ENCODE data around the gene CLCN7.

The CLCN7 gene

GRCh38 chr16:1430759-1431496, 43.9 kb downstream of the CLCN7 start, which contains the start of gene PERCC1:
Gene PERCC1 (plus strand): TSS chr16:1431078. CDS start chr16:1432594, 1,516 bp downstream.
- no peak for DNase-seq

DNA sequence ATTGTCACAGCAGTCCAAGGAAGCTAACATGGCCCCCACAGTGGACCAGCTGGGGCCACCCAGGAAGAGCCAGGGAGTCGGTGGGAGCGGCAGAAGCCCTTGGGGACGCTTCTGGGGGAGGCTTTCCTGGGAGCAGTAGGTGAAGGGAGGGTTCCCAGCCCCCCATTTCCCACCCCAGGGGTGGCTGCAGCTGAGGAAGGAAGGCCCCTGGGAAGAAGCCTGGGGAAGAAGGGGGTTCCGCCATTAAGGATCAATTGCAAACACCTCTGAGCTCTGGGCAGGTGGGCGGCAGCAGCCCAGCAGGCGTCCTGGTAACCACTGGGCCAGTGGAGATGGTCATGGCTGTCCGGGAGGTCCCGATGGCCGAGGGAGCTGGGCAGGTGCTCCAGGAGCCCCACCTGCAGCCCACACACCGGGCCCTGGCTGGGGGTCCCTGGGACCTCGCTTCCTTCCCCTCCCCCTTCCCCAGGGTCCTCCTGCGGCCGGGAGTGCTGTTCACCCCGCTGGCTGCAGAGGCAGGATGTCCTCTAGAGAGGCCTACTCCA, 44.5 kb downstream of the CLCN7 start:
- no peak for DNase-seq

DNA sequence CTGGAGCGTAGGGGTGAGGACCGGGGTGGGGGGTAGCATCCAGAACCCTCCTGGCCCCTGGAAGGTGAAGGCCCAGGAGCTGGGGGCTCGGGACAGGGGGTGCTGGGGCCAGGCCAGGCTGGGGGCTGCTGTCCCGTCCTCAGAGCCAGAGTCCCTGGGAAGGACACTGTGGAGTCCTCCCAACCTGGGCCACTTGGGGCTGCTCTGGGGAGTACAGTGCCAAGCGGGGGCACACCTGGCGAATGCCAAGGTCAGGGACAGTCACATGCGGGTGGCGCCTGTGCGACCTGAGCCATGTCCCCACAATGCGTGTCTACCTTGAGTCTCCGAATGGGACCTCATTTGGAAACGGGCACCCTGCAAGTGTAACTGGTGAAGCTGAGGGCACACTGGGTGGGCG, 45.2 kb downstream of the CLCN7 start:
- no peak for DNase-seq

DNA sequence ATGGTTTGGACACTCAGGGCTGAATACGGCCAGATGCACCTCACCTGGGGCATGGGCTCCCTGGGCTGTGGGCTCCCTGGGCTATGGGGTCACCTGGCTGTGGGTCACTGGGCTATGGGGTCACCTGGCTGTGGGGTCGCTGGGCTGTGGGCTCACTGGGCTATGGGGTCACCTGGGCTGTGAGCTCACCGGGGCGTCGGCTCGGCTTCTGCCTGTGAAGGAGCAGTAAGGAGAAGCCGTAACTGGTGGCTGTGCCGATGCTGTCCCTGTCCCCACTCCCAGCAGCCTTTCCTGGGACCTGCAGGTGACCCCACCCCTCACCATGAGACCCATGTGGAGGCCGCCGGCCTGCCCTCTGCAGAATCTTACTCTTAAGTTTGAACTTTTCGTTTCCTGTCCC, 45.8 kb downstream of the CLCN7 start:
- DNase-seq, result no peak

- DNase-seq, result peak in 1 of 5 donors; percentile 15
Measured at GRCh38 chr16:1428511-1428910, 46.3 kb downstream of the CLCN7 start.

GRCh38 chr16:1427473-1428461, 47.1 kb downstream of the CLCN7 start:
- DNase-seq, result no peak

DNA sequence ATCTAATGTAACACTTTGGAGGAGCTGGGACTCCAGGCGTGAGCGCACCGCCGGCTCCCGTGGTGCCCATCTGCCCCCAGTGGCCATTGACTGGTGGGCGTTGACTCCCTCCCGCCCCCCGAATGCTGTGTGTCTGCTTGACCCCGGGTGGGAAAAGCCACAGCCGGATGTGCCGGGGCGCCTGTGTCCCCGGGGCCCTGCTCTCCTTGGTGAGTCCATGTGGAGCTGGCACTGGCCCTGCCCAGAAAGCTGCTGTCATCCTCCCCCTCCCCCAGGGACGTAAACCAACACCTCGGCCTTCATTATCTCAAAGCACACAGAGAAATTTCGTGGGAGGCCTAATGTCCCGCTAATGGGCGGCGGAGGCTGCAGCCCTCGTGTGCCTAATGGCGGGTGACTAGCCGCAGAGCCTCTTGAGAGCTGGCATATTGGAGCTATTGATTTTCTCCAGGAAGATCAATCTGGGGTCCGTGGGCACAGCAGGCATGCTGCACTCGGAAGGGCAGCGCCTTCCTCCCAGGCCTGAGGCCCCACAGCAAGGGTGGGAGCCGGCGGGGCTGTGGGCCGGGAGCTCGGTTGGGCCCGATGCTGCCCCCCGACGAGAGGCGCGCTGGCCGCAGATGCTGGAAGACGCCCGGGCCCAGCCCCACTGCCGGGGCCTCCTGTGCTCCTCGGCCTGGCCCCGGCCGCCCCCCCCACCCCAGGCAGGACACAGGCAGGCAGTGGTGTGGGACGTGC, 47.9 kb downstream of the CLCN7 start:
- DNase-seq, result no peak

GRCh38 chr16:1425616-1426370, 49.0 kb downstream of the CLCN7 start:
- no peak for DNase-seq

GRCh38 chr16:1424028-1424427, 50.8 kb downstream of the CLCN7 start:
- no peak for DNase-seq

GRCh38 chr16:1422076-1422475, 52.8 kb downstream of the CLCN7 start:
- no peak for DNase-seq

DNA sequence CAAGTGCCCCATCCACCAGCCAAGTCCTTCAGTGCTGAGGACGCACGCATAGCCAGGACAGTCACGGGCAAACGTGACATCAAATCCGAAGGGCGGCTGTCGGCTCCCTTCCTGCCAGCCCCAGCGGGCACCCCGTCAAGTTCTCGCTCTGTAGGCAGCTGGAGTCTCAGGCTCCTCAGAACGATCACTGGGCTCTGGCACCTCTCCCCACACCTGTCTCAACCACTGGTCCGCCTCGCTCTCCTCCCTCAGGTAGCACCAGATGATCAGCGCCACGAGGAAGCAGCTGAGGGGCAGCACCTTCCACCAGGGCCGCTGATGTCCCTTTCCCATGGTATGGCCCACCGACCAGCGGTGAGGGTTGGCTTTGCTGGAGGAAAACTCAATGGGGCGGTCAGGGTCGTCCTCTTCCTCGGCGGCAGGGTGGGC, 54.7 kb downstream of the CLCN7 start:
- peak in 1 of 5 donors; percentile 11 for DNase-seq

DNA sequence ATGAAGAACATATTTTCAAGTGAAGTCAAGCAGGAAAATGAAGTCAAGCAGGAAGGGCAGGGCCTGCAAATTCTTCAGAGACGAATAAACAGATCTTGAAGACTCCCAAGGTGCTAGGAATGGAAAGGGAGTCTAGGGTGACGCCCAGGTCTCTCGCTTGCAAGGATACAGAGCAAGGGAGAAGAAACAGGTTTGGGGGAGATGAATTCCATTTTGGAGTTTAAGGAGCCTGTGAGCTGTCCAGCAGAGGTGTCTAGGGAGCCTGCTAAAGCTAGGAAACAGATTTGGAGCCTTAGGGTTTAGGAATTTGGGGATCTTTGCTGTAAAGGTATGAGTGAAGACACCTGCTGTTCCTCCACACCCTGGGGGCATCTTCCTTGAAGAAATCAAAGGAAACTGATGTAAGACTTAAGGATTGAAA, 58.3 kb downstream of the CLCN7 start:
- no peak for DNase-seq

DNA sequence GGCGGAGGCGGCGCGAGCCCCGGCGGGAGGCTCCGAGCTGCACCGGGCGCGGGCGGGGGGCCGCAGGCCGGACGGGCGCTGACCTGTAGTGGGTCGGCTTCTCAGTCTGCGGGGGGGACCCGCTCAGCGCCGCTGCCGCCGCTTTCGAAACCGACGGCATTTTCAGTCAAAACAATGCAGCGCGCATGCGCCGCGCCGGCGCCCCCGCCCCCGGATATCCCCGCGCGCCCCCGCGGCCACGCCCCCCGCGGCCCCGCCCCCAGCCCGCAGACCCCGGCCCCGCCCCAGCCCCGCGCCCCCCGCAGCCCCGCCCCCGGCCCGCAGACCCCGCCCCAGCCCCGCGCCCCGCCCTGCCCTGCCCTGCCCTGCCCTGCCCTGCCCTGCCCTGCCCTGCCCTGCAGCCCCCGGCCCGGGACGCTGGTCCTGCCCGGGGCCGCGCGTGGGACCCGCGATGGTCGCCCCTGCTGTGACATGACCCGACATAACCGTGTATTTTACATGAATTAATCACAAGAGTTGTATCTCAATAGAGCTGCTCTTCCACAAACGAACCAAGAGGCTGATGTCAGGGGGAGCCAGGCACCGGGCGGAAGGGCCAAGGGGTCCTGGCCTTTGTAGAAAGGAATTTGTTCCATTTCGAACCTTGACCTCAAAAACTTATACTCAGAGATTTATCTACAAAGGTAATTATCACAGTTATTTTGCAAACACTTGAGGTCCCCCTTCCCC, 60.1 kb downstream of the CLCN7 start, which contains the start of gene UNKL:
Gene UNKL (minus strand): TSS at position 173 of the 729 bp plus-strand sequence. CDS start 13 bp downstream, at position 160.
- peak; percentile 77 to 86 (median 79) for DNase-seq

GRCh38 chr16:1413684-1414531, 60.9 kb downstream of the CLCN7 start:
- DNase-seq, result peak; percentile 26 to 74 (median 45)

DNA sequence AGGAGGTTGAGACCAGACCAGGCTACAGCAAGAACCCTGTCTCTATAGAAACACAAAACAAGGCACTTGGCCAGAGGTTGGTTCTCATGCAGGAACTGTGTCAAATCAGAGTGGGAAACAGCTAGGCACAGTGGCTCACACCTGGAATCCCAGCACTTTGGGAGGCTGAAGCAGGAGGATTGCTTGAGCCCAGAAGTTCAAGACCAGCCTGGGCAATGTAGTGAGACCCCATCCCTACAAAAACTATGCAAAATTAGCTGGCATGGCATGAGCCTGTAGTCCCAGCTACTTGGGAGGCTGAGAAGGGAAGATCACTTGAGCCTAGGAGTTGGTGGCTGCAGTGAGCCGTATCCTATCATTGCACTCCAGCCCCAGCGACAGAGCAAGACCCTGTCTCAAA, 62.0 kb downstream of the CLCN7 start:
- no peak for DNase-seq

- DNase-seq, result peak; percentile 88 to 94 (median 93)
Measured at GRCh38 chr16:1408171-1408837, 66.5 kb downstream of the CLCN7 start.

GRCh38 chr16:1407753-1408152, 67.1 kb downstream of the CLCN7 start:
- no peak for DNase-seq

DNA sequence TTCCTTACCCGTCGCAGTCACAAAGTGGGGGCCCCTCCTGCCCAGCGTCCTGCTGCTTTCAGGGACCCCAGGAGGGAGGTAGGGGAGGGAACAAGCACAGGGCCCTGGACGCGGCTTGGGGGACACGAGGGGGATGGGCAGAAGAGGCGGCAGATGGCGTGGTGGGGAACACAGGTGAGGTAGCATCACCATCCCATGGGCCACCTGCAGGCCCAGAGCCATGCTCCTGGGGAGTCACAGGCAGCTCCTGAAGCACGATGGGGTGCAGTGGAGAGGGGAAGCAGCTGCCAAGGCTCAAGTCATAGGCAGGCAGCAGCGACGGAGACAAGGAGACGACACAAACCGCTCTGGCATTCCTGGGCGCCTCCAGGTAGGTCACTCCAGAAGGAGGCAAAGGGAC, 71.1 kb downstream of the CLCN7 start:
- no peak for DNase-seq

GRCh38 chr16:1403036-1403435, 71.8 kb downstream of the CLCN7 start:
- no peak for DNase-seq

Data from T-helper 1 cell (primary cell).